Measurements from ENCODE around the gene CSNK1G2.

The CSNK1G2 gene

DNA sequence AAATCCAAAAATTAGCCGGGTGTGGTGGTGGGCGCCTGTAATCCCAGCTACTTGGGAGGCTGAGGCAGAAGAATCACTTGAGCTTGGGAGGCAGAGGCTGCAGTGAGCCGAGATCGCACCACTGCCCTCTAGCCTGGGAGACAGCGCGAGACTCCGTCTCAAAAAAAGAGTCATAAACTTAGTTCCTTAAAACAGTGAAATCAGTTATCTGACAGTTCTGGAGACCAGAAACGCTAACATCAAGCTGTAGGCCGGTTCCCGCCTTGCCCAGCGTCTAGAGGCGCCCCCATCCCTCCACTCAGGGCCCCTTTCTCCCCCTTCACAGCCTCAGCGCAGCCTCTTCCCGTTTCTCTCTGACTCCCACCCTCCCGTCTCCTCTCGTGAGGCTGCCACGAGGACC, 23.8 kb upstream of the CSNK1G2 start:
- no peak for FAIRE-seq

DNA sequence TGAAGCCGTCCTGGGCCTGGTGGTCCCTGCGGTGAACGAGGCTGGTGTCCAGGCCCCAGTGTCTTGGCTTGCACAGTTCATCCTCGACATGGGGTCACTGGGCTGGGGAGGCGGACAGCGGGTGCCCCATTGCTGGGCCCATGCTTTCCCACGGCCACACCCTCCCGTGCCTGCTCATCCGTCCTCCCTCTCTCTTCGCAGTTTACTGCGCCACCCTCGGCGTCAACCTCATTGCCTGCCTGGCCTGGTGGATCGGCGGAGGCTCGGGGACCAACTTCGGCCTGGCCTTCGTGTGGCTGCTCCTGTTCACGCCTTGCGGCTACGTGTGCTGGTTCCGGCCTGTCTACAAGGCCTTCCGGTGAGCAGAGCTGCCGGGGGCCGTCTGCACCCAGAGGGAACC, 23.0 kb upstream of the CSNK1G2 start:
- FAIRE-seq (no peak), DNase-seq (ENCODE audit: insufficient read length, low spot score) (no peak)
- TF ChIP-seq, protein P1, sequence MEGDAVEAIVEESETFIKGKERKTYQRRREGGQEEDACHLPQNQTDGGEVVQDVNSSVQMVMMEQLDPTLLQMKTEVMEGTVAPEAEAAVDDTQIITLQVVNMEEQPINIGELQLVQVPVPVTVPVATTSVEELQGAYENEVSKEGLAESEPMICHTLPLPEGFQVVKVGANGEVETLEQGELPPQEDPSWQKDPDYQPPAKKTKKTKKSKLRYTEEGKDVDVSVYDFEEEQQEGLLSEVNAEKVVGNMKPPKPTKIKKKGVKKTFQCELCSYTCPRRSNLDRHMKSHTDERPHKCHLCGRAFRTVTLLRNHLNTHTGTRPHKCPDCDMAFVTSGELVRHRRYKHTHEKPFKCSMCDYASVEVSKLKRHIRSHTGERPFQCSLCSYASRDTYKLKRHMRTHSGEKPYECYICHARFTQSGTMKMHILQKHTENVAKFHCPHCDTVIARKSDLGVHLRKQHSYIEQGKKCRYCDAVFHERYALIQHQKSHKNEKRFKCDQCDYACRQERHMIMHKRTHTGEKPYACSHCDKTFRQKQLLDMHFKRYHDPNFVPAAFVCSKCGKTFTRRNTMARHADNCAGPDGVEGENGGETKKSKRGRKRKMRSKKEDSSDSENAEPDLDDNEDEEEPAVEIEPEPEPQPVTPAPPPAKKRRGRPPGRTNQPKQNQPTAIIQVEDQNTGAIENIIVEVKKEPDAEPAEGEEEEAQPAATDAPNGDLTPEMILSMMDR (IDR thresholded peaks at IDR 0.05; ENCODE audit: insufficient read depth, missing control alignments), result no peak

More for the DNA sequence above, 23.8 kb upstream of the CSNK1G2 start:
- TF ChIP-seq, protein P1 (IDR thresholded peaks at IDR 0.05; ENCODE audit: insufficient read depth, missing control alignments), result no peak
- no peak for DNase-seq (ENCODE audit: insufficient read length, low spot score)

DNA sequence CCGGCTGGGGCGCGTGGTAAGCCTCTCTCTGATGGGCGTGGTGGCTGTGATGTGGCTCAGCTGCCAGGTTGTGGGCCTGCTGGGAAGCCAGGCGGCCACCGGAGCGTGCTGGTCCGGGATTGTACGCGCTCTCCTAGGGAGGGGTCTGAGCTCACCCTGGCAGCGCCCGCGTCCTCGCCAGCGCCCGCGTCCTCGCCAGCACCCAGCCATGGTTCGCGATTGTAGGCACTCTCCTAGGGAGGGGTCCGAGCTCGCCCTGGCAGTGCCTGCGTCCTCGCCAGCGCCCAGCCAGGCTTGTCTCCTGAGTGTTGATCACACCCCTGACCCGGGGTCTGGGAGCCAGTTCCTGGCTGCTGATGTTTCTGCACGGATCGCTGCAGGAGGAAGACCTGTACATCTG, 22.0 kb upstream of the CSNK1G2 start:
- TF ChIP-seq, protein P1 (IDR thresholded peaks at IDR 0.05; ENCODE audit: insufficient read depth, missing control alignments), result no peak
- no peak for FAIRE-seq
- DNase-seq (ENCODE audit: insufficient read length, low spot score), result no peak

DNA sequence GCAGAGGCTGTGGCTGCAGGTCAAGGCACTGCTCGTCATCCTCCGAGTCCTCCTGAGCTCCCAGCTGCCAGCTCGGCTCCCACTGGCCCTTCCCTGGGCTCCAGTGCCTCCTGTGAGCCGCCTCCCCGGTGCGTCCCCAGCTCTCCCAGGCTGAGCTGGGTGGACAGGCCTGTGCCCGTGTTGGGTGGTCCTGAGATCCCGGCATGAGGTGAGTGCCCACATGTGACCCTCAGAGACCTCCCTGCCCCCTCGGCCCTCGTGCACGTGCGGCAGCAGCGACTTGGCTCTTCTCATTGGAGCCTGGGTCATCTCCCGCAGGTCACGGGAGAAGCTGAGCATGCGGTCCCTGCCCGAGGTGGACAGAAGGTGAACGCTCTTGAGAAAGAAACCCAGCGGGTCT, 20.3 kb upstream of the CSNK1G2 start:
- DNase-seq (ENCODE audit: insufficient read length, low spot score) (no peak), FAIRE-seq (no peak)
- TF ChIP-seq, protein P1 (IDR thresholded peaks at IDR 0.05; ENCODE audit: insufficient read depth, missing control alignments), result no peak

DNA sequence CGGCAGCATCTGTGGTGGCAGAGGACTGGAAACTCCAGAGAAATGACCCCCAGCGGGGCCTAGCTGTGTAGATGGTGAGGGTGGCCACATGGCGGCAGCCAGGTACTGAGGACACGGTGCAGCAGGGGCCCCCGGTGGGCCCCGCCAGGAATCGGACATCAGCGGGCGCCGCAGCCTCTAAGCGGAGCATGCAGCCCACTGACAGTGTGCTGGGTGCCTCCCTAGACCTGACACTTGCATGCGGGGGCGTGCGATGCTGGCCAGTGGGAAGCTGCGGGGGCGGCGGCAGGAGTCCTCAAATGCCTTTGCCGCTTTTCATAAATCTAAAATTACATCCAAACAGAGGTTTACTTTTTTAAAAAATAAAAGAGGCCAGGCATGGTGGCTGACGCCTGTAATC, 19.6 kb upstream of the CSNK1G2 start:
- TF ChIP-seq, protein P1 (IDR thresholded peaks at IDR 0.05; ENCODE audit: insufficient read depth, missing control alignments), result no peak
- no peak for FAIRE-seq

DNA sequence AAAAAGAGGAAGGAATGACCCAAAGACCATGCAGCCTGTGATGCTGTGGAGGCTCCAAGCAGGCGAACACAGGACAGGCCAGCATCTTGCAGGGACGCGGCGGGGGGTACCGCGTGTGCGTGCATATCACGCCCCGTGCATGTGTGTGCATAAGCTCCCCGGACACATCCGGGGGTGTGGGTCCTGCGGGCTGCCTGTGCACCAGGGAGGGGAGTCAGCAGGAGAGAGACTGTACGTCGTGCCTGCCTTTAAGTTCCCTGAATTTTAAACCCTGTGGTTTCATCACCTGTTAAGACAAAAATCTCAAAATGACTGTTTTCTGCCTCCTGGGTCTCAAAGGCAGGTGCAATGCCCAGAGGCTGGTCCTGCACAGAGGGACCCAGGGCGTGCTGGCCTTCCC, 19.1 kb upstream of the CSNK1G2 start:
- TF ChIP-seq, protein P1 (IDR thresholded peaks at IDR 0.05; ENCODE audit: insufficient read depth, missing control alignments), result no peak
- FAIRE-seq (no peak), DNase-seq (ENCODE audit: insufficient read length, low spot score) (no peak)

More for the DNA sequence above, 19.6 kb upstream of the CSNK1G2 start:
- no peak for DNase-seq (ENCODE audit: insufficient read length, low spot score)

DNA sequence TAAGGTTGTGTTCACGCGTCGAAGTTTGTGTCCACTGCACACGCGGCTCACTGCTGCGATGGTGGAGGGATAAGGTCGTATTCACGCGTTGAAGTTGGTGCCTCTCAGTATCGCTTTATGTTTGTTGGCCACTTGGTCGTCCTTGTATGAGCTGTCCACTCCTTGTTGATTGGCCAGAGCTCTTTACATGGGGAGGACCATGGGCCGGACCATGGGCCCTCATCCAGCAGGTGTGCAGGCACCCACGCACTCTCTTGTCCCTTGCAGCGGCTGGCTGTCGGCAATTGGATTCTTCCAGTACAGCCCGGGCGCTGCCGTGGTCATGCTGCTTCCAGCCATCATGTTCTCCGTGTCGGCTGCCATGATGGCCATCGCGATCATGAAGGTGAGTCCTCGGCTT, 18.2 kb upstream of the CSNK1G2 start:
- no peak for DNase-seq (ENCODE audit: insufficient read length, low spot score)
- FAIRE-seq, result no peak
- TF ChIP-seq, protein P1 (IDR thresholded peaks at IDR 0.05; ENCODE audit: insufficient read depth, missing control alignments), result no peak
